K562 (cell line): ENCODE results near the gene C6orf47. TPM values are rescaled to one million over a fixed set of nuclear protein-coding genes. Genes with fewer than 3 reads are reported as not detected.

Experiments
- KLF16 ChIP-seq: IDR thresholded peaks from 2 replicates; pipeline ENCODE4 v1.6.1; 2016; ENCODE audit warnings: antibody characterized with exemption
- NFE2L1 ChIP-seq: fragments of 450-650 bp; IDR thresholded peaks from 2 replicates; pipeline ENCODE4 v1.6.1; 2016; ENCODE audit warnings: missing genetic modification characterization, low read depth, mild to moderate bottlenecking, missing compliant biosample characterization, moderate library complexity, borderline replicate concordance
- PCBP2 ChIP-seq: fragments of 200-400 bp; formaldehyde crosslinking; IDR thresholded peaks from 2 replicates; pipeline ENCODE4 v1.6.1; 2018; ENCODE audit warnings: low read length, low read depth, mild to moderate bottlenecking, moderate library complexity; ENCODE audit not compliant: poor library complexity, severe bottlenecking
- POLR2B ChIP-seq: fragments of 450-650 bp; IDR thresholded peaks from 2 replicates; pipeline ENCODE4 v1.6.1; 2018; ENCODE audit warnings: low read depth; ENCODE audit not compliant: partially characterized antibody
- SLC30A9 ChIP-seq: fragments of 250-450 bp; sonication (Bioruptor Pico); IDR thresholded peaks from 2 replicates; pipeline ENCODE4 v1.8.0; 2022; ENCODE audit warnings: mild to moderate bottlenecking, moderate library complexity
- SREBF2 ChIP-seq: sonication (generic); formaldehyde crosslinking; IDR thresholded peaks from 2 replicates; pipeline ENCODE4 v1.4.0; 2020; ENCODE audit warnings: mild to moderate bottlenecking, missing genetic modification reagents
- STAG1 ChIP-seq: sonication (generic); formaldehyde crosslinking; IDR thresholded peaks from 2 replicates; pipeline ENCODE4 v1.5.0; 2020; ENCODE audit warnings: missing genetic modification reagents, borderline replicate concordance
- TAF15 ChIP-seq: fragments of 200-400 bp; formaldehyde crosslinking; IDR thresholded peaks from 2 replicates; pipeline ENCODE4 v1.6.1; 2017; ENCODE audit warnings: mild to moderate bottlenecking, low read depth, low read length, moderate library complexity
- TGIF2 ChIP-seq: sonication (generic); formaldehyde crosslinking; IDR thresholded peaks from 2 replicates; pipeline ENCODE4 v1.8.1; 2022; ENCODE audit warnings: mild to moderate bottlenecking, missing genetic modification reagents, moderate library complexity
- TSHZ1 ChIP-seq: fragments of 250-450 bp; sonication (Bioruptor Pico); IDR thresholded peaks from 2 replicates; pipeline ENCODE4 v1.4.0; 2020; ENCODE audit warnings: mild to moderate bottlenecking, moderate library complexity
- YY1 ChIP-seq, 3 experiments: IDR thresholded peaks; 2 replicates each; pipeline ENCODE4 v1.6.1; 2011; ENCODE audit warnings: low read length in 2 of 3, mild to moderate bottlenecking in 2 of 3, moderate library complexity in 2 of 3, borderline replicate concordance in 1 of 3, control low read depth in 1 of 3, low read depth in 1 of 3; ENCODE audit not compliant: insufficient read depth in 3 of 3, insufficient replicate concordance in 2 of 3, control insufficient read depth in 1 of 3, insufficient read length in 1 of 3; ENCODE audit errors: extremely low read depth in 1 of 3
- ZC3H4 ChIP-seq: sonication (generic); formaldehyde crosslinking; IDR thresholded peaks from 2 replicates; pipeline ENCODE4 v1.9.0; 2021; ENCODE audit warnings: missing genetic modification reagents, borderline replicate concordance
- ZNF696 ChIP-seq: fragments of 250-450 bp; sonication (Bioruptor Pico); conservative IDR thresholded peaks from 2 replicates; pipeline ENCODE4 v1.4.0; 2020; ENCODE audit warnings: mild to moderate bottlenecking, moderate library complexity
- ZNF79 ChIP-seq: fragments of 250-450 bp; sonication (Bioruptor Pico); IDR thresholded peaks from 2 replicates; pipeline ENCODE4 v1.4.0; 2020; ENCODE audit warnings: low read depth, mild to moderate bottlenecking, moderate library complexity
- polyA plus RNA-seq, 8 experiments: library from polyadenylated mRNA; depleted of rRNA in 4 of 8; stranded (reverse) in 5 of 8; unstranded in 3 of 8; fragments of >200 nt; fragmentation: Nextera tagmentation in 2 of 8; fragmentation: Illumina TruSeq in 1 of 8; extraction: Ambion mirVana in 2 of 8; extraction: Trizol in 1 of 8; gene quantifications; 2 replicates each; pipeline versions ENCODE4 v1.2.1 to v1.2.3, GENCODE V29; 2011 to 2014; ENCODE audit warnings: inconsistent platforms in 1 of 8, missing spikeins in 1 of 8
- total RNA-seq, 7 experiments: library from RNA; depleted of rRNA in 6 of 7; stranded (reverse); fragments of >200 nt in 6 of 7; fragmentation: Illumina TruSeq in 2 of 7; extraction: Trizol in 2 of 7; gene quantifications; 2 replicates each; pipeline versions ENCODE4 v1.2.1 to v1.2.3, GENCODE V29; 2011 to 2021; ENCODE audit warnings: low replicate concordance in 1 of 7
- TF ChIP-seq, protein P1 (sequence below), 2 experiments: fragments of 450-650 bp in 1 of 2; sonication (generic) in 1 of 2; formaldehyde crosslinking; conservative IDR thresholded peaks; 2 replicates each; pipeline versions ENCODE4 v1.4.0 to v1.8.1; 2020 to 2022; ENCODE audit warnings: mild to moderate bottlenecking in 1 of 2, missing genetic modification reagents in 1 of 2
- TF ChIP-seq, protein P2 (sequence below): fragments of 250-450 bp; sonication (Bioruptor Pico); IDR thresholded peaks from 2 replicates; pipeline ENCODE4 v1.8.0; 2021; ENCODE audit warnings: mild to moderate bottlenecking, moderate library complexity
- TF ChIP-seq, protein P3 (sequence below): fragments of 450-650 bp; IDR thresholded peaks from 2 replicates; pipeline ENCODE4 v1.6.1; 2016; ENCODE audit warnings: antibody characterized with exemption
- TF ChIP-seq, protein P4 (sequence below): fragments of 250-450 bp; sonication (Bioruptor Pico); IDR thresholded peaks from 2 replicates; pipeline ENCODE4 v1.8.0; 2022; ENCODE audit warnings: moderate library complexity, mild to moderate bottlenecking, inconsistent platforms

The C6orf47 gene
- total and polyA plus RNA-seq, 9 of the 15 experiments (the other 6 are each of a cell fraction or from before 2014, with no cell fraction given): 0.14 to 43.8 (median 27.0) TPM

GRCh38 chr6:31702819-31703716 is 42.5 kb upstream of the C6orf47 start, which contains the start of gene ABHD16A (continued):
- TF ChIP-seq TSHZ1 (CRISPR knock-in tag): 0 out of 2 replicates have a peak, but pooled peaks have one; percentile 20
- no peak for TF ChIP-seq TGIF2 (CRISPR knock-in tag)
- TF ChIP-seq POLR2B: peak; percentile 97
- TF ChIP-seq PCBP2: no peak
- TF ChIP-seq TAF15: no peak
- TF ChIP-seq ZNF696: no peak
- TF ChIP-seq KLF16: peak; percentile 90
- peak; percentile 96 for TF ChIP-seq SREBF2 (CRISPR knock-in tag)
- TF ChIP-seq SLC30A9: no peak
- TF ChIP-seq, protein P1, sequence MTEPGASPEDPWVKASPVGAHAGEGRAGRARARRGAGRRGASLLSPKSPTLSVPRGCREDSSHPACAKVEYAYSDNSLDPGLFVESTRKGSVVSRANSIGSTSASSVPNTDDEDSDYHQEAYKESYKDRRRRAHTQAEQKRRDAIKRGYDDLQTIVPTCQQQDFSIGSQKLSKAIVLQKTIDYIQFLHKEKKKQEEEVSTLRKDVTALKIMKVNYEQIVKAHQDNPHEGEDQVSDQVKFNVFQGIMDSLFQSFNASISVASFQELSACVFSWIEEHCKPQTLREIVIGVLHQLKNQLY (CRISPR knock-in tag; conservative IDR thresholded peaks at IDR 0.05): 0 out of 4 replicates have a peak, but pooled peaks of 1 of the 2 experiments have one; percentile 21
- TF ChIP-seq, protein P2, sequence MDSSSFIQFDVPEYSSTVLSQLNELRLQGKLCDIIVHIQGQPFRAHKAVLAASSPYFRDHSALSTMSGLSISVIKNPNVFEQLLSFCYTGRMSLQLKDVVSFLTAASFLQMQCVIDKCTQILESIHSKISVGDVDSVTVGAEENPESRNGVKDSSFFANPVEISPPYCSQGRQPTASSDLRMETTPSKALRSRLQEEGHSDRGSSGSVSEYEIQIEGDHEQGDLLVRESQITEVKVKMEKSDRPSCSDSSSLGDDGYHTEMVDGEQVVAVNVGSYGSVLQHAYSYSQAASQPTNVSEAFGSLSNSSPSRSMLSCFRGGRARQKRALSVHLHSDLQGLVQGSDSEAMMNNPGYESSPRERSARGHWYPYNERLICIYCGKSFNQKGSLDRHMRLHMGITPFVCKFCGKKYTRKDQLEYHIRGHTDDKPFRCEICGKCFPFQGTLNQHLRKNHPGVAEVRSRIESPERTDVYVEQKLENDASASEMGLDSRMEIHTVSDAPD (CRISPR knock-in tag): no peak
- TF ChIP-seq NFE2L1 (tag): no peak
- TF ChIP-seq YY1 (IDR thresholded peaks at IDR 0.05; ENCODE audit: borderline replicate concordance in 1 of 3, control insufficient read depth in 1 of 3, extremely low read depth in 1 of 3, insufficient read depth in 3 of 3, insufficient read length in 1 of 3, insufficient replicate concordance in 2 of 3, low read depth in 1 of 3, low read length in 2 of 3): peak in 2 of 3 experiments; percentile 83 to 86
- TF ChIP-seq, protein P3, sequence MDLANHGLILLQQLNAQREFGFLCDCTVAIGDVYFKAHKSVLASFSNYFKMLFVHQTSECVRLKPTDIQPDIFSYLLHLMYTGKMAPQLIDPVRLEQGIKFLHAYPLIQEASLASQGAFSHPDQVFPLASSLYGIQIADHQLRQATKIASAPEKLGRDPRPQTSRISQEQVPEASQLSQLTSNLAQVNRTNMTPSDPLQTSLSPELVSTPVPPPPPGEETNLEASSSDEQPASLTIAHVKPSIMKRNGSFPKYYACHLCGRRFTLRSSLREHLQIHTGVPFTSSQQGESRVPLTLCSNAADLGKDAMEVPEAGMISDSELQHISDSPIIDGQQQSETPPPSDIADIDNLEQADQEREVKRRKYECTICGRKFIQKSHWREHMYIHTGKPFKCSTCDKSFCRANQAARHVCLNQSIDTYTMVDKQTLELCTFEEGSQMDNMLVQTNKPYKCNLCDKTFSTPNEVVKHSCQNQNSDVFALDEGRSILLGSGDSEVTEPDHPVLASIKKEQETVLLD: peak; percentile 57; the same call in 1 of the 2 replicates
- TF ChIP-seq, protein P4, sequence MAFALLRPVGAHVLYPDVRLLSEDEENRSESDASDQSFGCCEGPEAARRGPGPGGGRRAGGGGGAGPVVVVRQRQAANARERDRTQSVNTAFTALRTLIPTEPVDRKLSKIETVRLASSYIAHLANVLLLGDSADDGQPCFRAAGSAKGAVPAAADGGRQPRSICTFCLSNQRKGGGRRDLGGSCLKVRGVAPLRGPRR (CRISPR knock-in tag): no peak
- no peak for TF ChIP-seq ZNF79
- TF ChIP-seq ZC3H4: peak; percentile 80; the same call in 1 of the 2 replicates
- no peak for TF ChIP-seq STAG1 (CRISPR knock-in tag)
